ENCODE data around the gene BASP1.

DNA sequence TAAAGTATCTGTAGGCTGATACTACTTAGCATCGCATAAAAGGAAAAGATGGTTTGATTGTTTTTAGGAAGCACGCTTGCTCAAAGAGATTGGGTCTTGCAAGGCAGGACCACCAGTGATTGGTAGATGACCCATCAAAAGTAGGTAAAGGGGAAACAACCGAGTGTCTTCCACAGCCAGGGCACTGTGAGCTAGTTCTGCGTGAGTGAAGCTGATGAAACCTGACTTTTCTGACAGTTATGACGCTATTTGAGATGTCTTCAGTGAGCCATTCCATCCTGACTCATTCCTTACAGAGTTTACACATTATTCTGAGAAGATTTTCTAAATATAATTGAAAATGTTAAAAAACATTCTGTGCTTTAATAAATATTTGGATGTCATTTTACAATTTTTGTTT is 49.7 kb downstream of the BASP1 start:
- no peak for TF ChIP-seq POLR2A (IDR thresholded peaks at IDR 0.05; ENCODE audit: extremely low read depth, insufficient read length)
- TF ChIP-seq, protein P1, sequence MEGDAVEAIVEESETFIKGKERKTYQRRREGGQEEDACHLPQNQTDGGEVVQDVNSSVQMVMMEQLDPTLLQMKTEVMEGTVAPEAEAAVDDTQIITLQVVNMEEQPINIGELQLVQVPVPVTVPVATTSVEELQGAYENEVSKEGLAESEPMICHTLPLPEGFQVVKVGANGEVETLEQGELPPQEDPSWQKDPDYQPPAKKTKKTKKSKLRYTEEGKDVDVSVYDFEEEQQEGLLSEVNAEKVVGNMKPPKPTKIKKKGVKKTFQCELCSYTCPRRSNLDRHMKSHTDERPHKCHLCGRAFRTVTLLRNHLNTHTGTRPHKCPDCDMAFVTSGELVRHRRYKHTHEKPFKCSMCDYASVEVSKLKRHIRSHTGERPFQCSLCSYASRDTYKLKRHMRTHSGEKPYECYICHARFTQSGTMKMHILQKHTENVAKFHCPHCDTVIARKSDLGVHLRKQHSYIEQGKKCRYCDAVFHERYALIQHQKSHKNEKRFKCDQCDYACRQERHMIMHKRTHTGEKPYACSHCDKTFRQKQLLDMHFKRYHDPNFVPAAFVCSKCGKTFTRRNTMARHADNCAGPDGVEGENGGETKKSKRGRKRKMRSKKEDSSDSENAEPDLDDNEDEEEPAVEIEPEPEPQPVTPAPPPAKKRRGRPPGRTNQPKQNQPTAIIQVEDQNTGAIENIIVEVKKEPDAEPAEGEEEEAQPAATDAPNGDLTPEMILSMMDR (IDR thresholded peaks at IDR 0.05; ENCODE audit: low read depth, low read length): no peak
- TF ChIP-seq, protein P2, sequence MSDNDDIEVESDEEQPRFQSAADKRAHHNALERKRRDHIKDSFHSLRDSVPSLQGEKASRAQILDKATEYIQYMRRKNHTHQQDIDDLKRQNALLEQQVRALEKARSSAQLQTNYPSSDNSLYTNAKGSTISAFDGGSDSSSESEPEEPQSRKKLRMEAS (IDR thresholded peaks at IDR 0.05; ENCODE audit: low read depth, low read length): no peak
